ENCODE measurements around the gene FTO. TPM values are rescaled to one million over a fixed set of nuclear protein-coding genes. Genes with fewer than 3 reads are reported as not detected.

The FTO gene
- total and polyA plus RNA-seq, 2 of the 13 experiments (the other 11 are each of a cell fraction or from before 2014, with no cell fraction given): 41.6 to 55.8 TPM

GRCh38 chr16:54180421-54181359, 476.7 kb downstream of the FTO start (continued):
- TF ChIP-seq, protein P1, sequence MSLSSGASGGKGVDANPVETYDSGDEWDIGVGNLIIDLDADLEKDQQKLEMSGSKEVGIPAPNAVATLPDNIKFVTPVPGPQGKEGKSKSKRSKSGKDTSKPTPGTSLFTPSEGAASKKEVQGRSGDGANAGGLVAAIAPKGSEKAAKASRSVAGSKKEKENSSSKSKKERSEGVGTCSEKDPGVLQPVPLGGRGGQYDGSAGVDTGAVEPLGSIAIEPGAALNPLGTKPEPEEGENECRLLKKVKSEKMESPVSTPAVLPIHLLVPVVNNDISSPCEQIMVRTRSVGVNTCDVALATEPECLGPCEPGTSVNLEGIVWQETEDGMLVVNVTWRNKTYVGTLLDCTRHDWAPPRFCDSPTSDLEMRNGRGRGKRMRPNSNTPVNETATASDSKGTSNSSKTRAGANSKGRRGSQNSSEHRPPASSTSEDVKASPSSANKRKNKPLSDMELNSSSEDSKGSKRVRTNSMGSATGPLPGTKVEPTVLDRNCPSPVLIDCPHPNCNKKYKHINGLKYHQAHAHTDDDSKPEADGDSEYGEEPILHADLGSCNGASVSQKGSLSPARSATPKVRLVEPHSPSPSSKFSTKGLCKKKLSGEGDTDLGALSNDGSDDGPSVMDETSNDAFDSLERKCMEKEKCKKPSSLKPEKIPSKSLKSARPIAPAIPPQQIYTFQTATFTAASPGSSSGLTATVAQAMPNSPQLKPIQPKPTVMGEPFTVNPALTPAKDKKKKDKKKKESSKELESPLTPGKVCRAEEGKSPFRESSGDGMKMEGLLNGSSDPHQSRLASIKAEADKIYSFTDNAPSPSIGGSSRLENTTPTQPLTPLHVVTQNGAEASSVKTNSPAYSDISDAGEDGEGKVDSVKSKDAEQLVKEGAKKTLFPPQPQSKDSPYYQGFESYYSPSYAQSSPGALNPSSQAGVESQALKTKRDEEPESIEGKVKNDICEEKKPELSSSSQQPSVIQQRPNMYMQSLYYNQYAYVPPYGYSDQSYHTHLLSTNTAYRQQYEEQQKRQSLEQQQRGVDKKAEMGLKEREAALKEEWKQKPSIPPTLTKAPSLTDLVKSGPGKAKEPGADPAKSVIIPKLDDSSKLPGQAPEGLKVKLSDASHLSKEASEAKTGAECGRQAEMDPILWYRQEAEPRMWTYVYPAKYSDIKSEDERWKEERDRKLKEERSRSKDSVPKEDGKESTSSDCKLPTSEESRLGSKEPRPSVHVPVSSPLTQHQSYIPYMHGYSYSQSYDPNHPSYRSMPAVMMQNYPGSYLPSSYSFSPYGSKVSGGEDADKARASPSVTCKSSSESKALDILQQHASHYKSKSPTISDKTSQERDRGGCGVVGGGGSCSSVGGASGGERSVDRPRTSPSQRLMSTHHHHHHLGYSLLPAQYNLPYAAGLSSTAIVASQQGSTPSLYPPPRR (CRISPR knock-in tag; IDR thresholded peaks at IDR 0.05; ENCODE audit: borderline replicate concordance): peak; percentile 40; the same call in 1 of the 2 replicates
- peak; percentile 57; the same call in 1 of the 2 replicates for TF ChIP-seq TARDBP (CRISPR knock-in tag; IDR thresholded peaks at IDR 0.05)
- TF ChIP-seq ZSCAN9 (CRISPR knock-in tag; IDR thresholded peaks at IDR 0.05; ENCODE audit: borderline replicate concordance): no peak
- TF ChIP-seq, protein P2, sequence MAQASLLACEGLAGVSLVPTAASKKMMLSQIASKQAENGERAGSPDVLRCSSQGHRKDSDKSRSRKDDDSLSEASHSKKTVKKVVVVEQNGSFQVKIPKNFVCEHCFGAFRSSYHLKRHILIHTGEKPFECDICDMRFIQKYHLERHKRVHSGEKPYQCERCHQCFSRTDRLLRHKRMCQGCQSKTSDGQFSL (CRISPR knock-in tag; IDR thresholded peaks at IDR 0.05): no peak; the same call in 1 of the 2 replicates
- TF ChIP-seq BRD4 (CRISPR knock-in tag; IDR thresholded peaks at IDR 0.05): peak; percentile 15; the same call in 1 of the 2 replicates
- no peak for TF ChIP-seq ZFP36 (IDR thresholded peaks at IDR 0.05; ENCODE audit: borderline replicate concordance, low read depth, low read length, partially characterized antibody)
- no peak for TF ChIP-seq MEIS1 (CRISPR knock-in tag; IDR thresholded peaks at IDR 0.05; ENCODE audit: borderline replicate concordance)
